Measurements from ENCODE around the gene ITFG1. TPM values are rescaled to one million over a fixed set of nuclear protein-coding genes. Genes with fewer than 3 reads are reported as not detected.

The ITFG1 gene
- total RNA-seq, 1 donor: 79.0 TPM

DNA sequence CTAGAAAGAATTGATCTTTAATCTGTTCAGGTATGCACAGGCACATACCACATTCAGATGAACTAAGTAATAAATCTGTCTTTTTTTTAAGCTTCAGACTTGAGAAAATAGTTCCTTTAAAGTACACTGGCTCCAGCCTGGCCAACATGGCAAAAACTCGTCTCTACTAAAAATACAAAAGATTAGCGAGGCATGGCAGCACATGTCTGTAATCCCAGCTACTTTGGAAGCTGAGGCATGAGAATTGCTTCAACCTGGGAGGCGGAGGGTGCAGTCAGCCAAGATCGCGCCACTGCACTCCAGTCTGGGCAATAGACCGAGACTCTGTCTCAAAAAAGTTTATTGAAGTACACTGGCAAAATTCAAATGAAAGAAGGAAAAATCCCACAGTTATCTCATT is 206.1 kb downstream of the ITFG1 start:
- H3K4me3 ChIP-seq (ENCODE audit: low read depth, low read length): no peak overlapping the region
- no peak for DNase-seq (ENCODE audit: low read depth)

GRCh38 chr16:47250983-47251382 is 209.9 kb downstream of the ITFG1 start:
- H3K4me3 ChIP-seq (ENCODE audit: low read depth, low read length): no peak overlapping the region
- no peak for TF ChIP-seq CTCF (IDR thresholded peaks at IDR 0.05; ENCODE audit: insufficient read depth, low read depth, low read length)
- no peak for DNase-seq (ENCODE audit: low read depth)

More for the DNA sequence above, 206.1 kb downstream of the ITFG1 start:
- no peak for TF ChIP-seq CTCF (IDR thresholded peaks at IDR 0.05; ENCODE audit: insufficient read depth, low read depth, low read length)

- no peak overlapping the region for H3K4me3 ChIP-seq (ENCODE audit: low read depth, low read length)
- DNase-seq (ENCODE audit: low read depth): no peak
Measured at GRCh38 chr16:47247690-47248089, 213.2 kb downstream of the ITFG1 start.

DNA sequence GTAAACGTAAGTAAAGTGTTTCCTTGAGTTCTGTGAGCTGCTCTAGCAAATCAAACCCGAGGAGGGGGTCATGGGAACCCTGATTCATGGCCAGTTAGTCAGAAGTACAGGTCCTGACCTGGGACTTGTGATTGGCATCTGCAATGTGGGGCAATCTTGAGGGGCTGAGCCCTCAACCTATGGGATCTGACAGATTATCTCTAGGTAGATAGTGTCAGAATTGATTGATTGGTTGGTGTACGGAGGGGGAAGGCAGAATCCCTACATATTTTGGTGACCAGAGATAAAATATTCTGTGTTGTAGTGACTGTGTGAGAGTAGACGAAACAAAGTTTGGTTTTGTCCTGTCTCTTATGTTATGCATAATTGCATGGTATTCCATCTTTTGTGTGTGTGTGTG is 216.7 kb downstream of the ITFG1 start:
- no peak overlapping the region for H3K4me3 ChIP-seq (ENCODE audit: low read depth, low read length)
- TF ChIP-seq CTCF (IDR thresholded peaks at IDR 0.05; ENCODE audit: insufficient read depth, low read depth, low read length): no peak
- DNase-seq (ENCODE audit: low read depth): no peak

More at GRCh38 chr16:47247690-47248089, 213.2 kb downstream of the ITFG1 start:
- TF ChIP-seq CTCF (IDR thresholded peaks at IDR 0.05; ENCODE audit: insufficient read depth, low read depth, low read length): no peak

DNA sequence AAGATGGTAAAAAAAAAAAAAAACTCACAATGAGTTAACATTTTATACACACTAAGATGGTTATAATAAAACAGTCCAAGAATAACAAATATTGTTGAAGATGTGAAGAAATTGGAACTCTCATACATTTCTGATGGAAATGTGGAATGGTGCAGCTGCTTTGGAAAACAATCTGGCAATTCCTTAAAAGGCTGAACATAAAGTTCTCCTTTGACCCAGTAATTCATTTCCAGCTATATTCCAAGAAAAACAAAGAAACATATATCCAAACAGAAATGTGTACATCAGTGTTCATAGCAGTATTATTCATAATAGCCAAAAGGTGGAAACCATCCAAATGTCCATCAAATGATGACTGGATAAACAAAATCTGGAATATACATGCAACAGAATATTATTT is 219.8 kb downstream of the ITFG1 start:
- DNase-seq (ENCODE audit: low read depth): no peak
- no peak overlapping the region for H3K4me3 ChIP-seq (ENCODE audit: low read depth, low read length)
- no peak for TF ChIP-seq CTCF (IDR thresholded peaks at IDR 0.05; ENCODE audit: insufficient read depth, low read depth, low read length)

- no peak for TF ChIP-seq CTCF (IDR thresholded peaks at IDR 0.05; ENCODE audit: insufficient read depth, low read depth, low read length)
- DNase-seq (ENCODE audit: low read depth): no peak
- H3K4me3 ChIP-seq (ENCODE audit: low read depth, low read length): no peak overlapping the region
Measured at GRCh38 chr16:47236716-47237115, 224.1 kb downstream of the ITFG1 start.

DNA sequence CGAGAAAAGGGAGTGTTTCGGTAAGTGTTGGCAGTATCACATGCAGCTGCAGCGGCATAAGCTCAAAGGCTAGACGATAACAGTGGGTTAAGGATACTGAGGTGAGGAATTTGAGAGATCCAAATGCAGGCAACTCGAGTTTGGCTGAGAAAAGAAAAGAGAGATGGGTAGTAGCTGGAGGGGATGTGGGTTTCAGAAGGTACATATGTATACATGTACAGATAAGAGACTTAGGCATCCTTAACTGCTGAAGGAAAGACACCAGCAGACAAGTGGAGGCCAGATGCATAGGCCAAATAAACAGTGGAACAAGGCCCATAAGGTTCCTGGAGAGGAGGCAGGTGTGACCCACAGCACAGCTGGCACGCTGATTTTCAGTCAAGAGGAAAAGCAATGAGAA is 230.6 kb downstream of the ITFG1 start:
- no peak for TF ChIP-seq CTCF (IDR thresholded peaks at IDR 0.05; ENCODE audit: insufficient read depth, low read depth, low read length)
- no peak for DNase-seq (ENCODE audit: low read depth)
- no peak overlapping the region for H3K4me3 ChIP-seq (ENCODE audit: low read depth, low read length)
